Measurements from ENCODE around the gene COL15A1. TPM values are rescaled to one million over a fixed set of nuclear protein-coding genes. Genes with fewer than 3 reads are reported as not detected.

Gene COL15A1
- total RNA-seq, 4 donors from 2014 or later, result 1.4 to 16.5 (median 5.6) TPM

DNA sequence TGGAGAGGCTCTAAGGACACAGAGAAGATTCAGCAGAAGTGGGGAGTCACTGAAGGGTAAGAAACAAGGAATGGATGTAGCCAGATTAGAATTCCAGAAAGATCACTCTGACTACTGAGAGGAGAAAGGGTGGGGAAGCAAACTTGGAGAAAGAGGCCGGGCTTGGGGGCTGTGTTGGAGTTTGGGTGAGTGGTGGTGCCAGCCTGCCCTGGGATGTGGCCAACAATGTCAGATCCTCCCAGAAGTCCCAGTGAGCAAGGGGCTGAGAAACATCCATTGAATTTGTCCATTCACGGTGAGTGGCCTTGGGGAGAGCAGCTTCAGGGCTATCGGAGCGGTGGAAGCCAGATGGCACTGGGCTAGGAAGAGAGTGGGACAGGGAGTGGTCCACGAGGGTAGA is 60.4 kb downstream of the COL15A1 start:
- Histone ChIP-seq H3K4me1 (peaks cover 0 to 2% (median 0%) of the 10 kb centered on the region in 4 donors), H3K27me3 (no peaks in the 10 kb centered on the region), H3K4me3 (no peak overlapping the region), H3K36me3 (no peaks in the 10 kb centered on the region), H3K9me3 (no peaks in the 10 kb centered on the region), H3K27ac (no peak overlapping the region)
- DNase-seq, result peak in 1 of 3 donors; percentile 11
- TF ChIP-seq POLR2A (IDR thresholded peaks at IDR 0.05), result no peak
- TF ChIP-seq, protein P1, sequence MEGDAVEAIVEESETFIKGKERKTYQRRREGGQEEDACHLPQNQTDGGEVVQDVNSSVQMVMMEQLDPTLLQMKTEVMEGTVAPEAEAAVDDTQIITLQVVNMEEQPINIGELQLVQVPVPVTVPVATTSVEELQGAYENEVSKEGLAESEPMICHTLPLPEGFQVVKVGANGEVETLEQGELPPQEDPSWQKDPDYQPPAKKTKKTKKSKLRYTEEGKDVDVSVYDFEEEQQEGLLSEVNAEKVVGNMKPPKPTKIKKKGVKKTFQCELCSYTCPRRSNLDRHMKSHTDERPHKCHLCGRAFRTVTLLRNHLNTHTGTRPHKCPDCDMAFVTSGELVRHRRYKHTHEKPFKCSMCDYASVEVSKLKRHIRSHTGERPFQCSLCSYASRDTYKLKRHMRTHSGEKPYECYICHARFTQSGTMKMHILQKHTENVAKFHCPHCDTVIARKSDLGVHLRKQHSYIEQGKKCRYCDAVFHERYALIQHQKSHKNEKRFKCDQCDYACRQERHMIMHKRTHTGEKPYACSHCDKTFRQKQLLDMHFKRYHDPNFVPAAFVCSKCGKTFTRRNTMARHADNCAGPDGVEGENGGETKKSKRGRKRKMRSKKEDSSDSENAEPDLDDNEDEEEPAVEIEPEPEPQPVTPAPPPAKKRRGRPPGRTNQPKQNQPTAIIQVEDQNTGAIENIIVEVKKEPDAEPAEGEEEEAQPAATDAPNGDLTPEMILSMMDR (IDR thresholded peaks at IDR 0.05), result no peak

DNA sequence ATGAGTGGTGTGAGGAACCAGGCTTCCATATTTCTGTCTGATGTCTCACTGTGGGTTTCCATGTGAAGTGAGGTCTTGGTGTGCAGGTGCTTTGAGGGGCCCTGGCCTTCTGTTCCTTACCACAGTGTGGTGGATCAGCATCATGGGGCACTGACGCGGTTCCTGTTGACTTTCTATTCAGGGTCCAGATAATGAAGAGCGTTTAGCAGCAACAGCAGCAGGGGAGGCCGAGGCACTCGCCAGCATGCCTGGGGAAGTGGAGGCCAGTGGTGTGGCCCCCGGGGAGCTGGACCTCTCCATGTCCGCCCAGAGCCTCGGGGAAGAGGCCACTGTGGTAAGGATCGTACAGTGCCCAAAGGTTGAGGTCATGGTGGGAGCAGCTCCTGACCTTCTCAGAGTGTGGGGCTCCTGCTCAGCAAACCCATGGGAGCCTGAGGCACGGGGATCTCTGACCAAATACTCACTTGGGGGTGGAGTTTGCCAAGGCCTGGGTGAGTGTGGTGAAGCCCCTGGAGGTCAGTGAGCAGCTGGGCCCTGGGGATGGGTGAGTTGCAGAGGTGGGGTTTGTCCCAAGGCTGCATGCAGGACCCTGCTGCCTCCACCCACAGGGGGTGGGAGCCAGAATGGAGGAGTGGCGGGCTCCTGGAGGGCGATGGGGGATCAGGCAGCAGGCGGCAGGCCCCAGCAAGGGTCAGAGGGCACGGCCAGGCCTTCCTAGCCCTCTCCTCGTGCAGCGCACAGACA is 61.2 kb downstream of the COL15A1 start:
- Histone ChIP-seq H3K27ac (no peak overlapping the region), H3K36me3 (no peaks in the 10 kb centered on the region), H3K9me3 (no peaks in the 10 kb centered on the region), H3K4me1 (no peaks in the 10 kb centered on the region), H3K27me3 (no peaks in the 10 kb centered on the region), H3K4me3 (no peak overlapping the region)
- no peak for DNase-seq
- TF ChIP-seq, protein P1 (IDR thresholded peaks at IDR 0.05), result no peak
- no peak for TF ChIP-seq POLR2A (IDR thresholded peaks at IDR 0.05)

DNA sequence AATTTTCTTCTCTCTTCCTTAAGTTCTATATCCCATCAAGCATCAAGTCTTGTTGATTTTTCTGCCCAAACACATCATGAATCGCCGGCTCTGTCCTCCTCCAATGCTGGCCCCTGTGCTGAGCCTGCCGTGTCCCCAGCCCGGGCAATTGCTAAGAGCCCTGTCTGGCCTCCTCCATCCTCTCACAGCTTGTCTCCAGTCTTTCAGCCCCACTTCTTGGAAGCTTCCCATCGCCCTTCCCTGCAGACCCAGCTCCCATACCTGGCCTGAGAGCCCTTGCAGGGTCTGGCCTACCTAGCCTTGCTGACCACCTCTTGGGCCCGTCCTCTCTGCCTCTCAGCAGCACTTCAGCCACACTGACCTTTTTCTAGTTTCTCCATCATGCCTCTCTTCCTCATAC is 61.9 kb downstream of the COL15A1 start:
- DNase-seq, result no peak
- H3K27me3 ChIP-seq, result no peaks in the 10 kb centered on the region
- no peaks in the 10 kb centered on the region for H3K9me3 ChIP-seq
- no peak for TF ChIP-seq POLR2A (IDR thresholded peaks at IDR 0.05)
- TF ChIP-seq, protein P1 (IDR thresholded peaks at IDR 0.05), result no peak
- H3K4me1 ChIP-seq, result no peaks in the 10 kb centered on the region
- H3K36me3 ChIP-seq, result no peaks in the 10 kb centered on the region
- no peak overlapping the region for H3K27ac ChIP-seq
- no peak overlapping the region for H3K4me3 ChIP-seq

DNA sequence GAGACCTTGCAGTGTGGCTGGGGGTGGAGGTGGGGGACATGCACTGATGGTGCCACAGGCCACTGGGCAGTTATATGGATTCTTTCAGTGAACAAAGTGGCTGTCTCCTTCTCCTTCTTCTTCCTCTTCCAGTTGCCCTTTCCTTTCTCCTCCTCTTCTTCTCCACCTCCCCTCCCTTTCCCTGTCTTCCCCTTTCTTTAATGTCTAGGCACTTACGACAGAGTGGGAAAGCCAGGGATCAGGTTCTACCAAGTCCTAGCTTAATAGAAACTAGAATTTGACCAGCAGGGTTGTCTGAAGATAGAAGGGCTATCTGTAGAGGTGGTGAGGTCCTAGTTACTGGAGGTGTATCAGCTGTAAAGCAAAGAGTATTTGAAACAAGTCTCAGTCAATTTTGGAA is 62.8 kb downstream of the COL15A1 start:
- TF ChIP-seq POLR2A (IDR thresholded peaks at IDR 0.05), result no peak
- TF ChIP-seq, protein P1 (IDR thresholded peaks at IDR 0.05), result no peak
- no peak overlapping the region for H3K4me3 ChIP-seq

DNA sequence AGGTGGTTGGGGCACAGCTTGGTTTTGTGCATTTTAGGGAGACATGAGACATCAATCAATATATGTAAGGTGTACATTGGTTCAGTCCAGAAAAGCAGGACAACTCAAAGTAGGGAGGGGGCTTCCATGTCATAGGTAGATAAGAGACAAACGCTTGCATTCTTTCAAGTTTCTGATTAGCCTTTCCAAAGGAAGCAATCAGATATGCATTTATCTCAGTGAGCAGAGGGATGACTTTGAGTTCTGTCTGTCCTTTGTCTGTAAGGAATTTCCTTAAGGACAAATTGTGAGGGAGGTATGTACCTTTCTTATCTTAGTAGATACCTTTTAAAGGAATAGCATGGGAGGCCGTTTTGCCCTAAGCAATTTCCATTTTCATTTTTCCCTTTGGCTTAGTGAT is 63.3 kb downstream of the COL15A1 start:
- Histone ChIP-seq H3K9me3 (no peaks in the 10 kb centered on the region), H3K36me3 (no peaks in the 10 kb centered on the region), H3K4me1 (no peaks in the 10 kb centered on the region), H3K4me3 (no peak overlapping the region), H3K27ac (no peak overlapping the region), H3K27me3 (no peaks in the 10 kb centered on the region)
- DNase-seq, result no peak
- no peak for TF ChIP-seq POLR2A (IDR thresholded peaks at IDR 0.05)
- TF ChIP-seq, protein P1 (IDR thresholded peaks at IDR 0.05), result no peak

More for the DNA sequence above, 62.8 kb downstream of the COL15A1 start:
- H3K9me3 ChIP-seq, result no peaks in the 10 kb centered on the region
- H3K27ac ChIP-seq, result no peak overlapping the region
- H3K4me1 ChIP-seq, result no peaks in the 10 kb centered on the region
- DNase-seq, result no peak
- H3K27me3 ChIP-seq, result no peaks in the 10 kb centered on the region
- no peaks in the 10 kb centered on the region for H3K36me3 ChIP-seq

All from Peyer's patch (tissue), 4 donors.